ENCODE measurements around the gene FKBP4. TPM values are rescaled to one million over a fixed set of nuclear protein-coding genes. Genes with fewer than 3 reads are reported as not detected.

FKBP4 gene
- total and polyA plus RNA-seq, 2 experiments from 2014 or later, result 126 to 223 TPM

- H3K79me2 ChIP-seq (replicated peaks; ENCODE audit: insufficient read depth), result no peaks in the 10 kb centered on the region
- H3K9me2 ChIP-seq (ENCODE audit: insufficient read depth), result peaks cover 2% of the 10 kb centered on the region; the same call in 1 of the 2 replicates
- H3K27me3 ChIP-seq (ENCODE audit: insufficient read depth), result no peaks in the 10 kb centered on the region
- no peaks in the 10 kb centered on the region for H3F3A ChIP-seq (replicated peaks; ENCODE audit: low read depth)
- H3K36me3 ChIP-seq (ENCODE audit: insufficient read depth), result no peaks in the 10 kb centered on the region
- H3K27ac Mint-ChIP-seq, result no peak overlapping the region
- DNase-seq (ENCODE audit: low spot score) (no peak), ATAC-seq (no peak)
- no peak overlapping the region for H3K4me2 ChIP-seq
- H3K9me3 Mint-ChIP-seq, result no peaks in the 10 kb centered on the region
- no peak overlapping the region for H3K4me3 Mint-ChIP-seq
- peaks cover 4% of the 10 kb centered on the region for H3K27me3 Mint-ChIP-seq (ENCODE audit: insufficient read depth, low read depth, poor library complexity)
- peaks cover 6% of the 10 kb centered on the region for H3K4me1 Mint-ChIP-seq
- no peaks in the 10 kb centered on the region for H3K36me3 Mint-ChIP-seq (ENCODE audit: low read depth)
- TF ChIP-seq EZH2 (IDR thresholded peaks at IDR 0.05; ENCODE audit: low read depth, unreplicated experiment) (no peak), REST (IDR thresholded peaks at IDR 0.05; ENCODE audit: unreplicated experiment) (no peak), ETS1 (IDR thresholded peaks at IDR 0.05) (no peak), NANOG (IDR thresholded peaks at IDR 0.05; ENCODE audit: borderline replicate concordance) (no peak), CTCF (conservative IDR thresholded peaks at IDR 0.05; ENCODE audit: low read depth in 2 of 2) (no peak), POLR2AphosphoS5 (IDR thresholded peaks at IDR 0.05; ENCODE audit: low read depth) (no peak), JUNB (IDR thresholded peaks at IDR 0.05; ENCODE audit: unreplicated experiment) (no peak), ZNF462 (CRISPR knock-in tag; IDR thresholded peaks at IDR 0.05) (no peak), STAT1 (IDR thresholded peaks at IDR 0.05; ENCODE audit: unreplicated experiment) (no peak), ZNF331 (CRISPR knock-in tag; IDR thresholded peaks at IDR 0.05; ENCODE audit: low read depth) (no peak), CREB1 (CRISPR knock-in tag; IDR thresholded peaks at IDR 0.05; ENCODE audit: low read depth) (no peak), ZNF114 (CRISPR knock-in tag; IDR thresholded peaks at IDR 0.05) (no peak), EZH2phosphoT487 (IDR thresholded peaks at IDR 0.05; ENCODE audit: unreplicated experiment) (no peak)
- H3K4me1 ChIP-seq (ENCODE audit: insufficient read depth), result no peaks in the 10 kb centered on the region
- H3K4me3 ChIP-seq, result no peak overlapping the region
- no peak overlapping the region for H2AFZ ChIP-seq
- H3K27ac ChIP-seq (ENCODE audit: low read depth), result no peak overlapping the region
- no peaks in the 10 kb centered on the region for H4K20me1 ChIP-seq (replicated peaks; ENCODE audit: insufficient read depth)
Measured at GRCh38 chr12:2764398-2764797, 30.4 kb upstream of the FKBP4 start.

Measured in GM23338 (cell line).